ENCODE results near the gene GALNT6. TPM values are rescaled to one million over a fixed set of nuclear protein-coding genes. Genes with fewer than 3 reads are reported as not detected.

The GALNT6 gene
- polyA plus RNA-seq, 1 donor from 2014 or later = not detected

- Histone ChIP-seq H3F3A (ENCODE audit: insufficient read depth, low read length, poor library complexity, severe bottlenecking) (no peaks in the 10 kb centered on the region), H3K79me2 (replicated peaks; ENCODE audit: insufficient read depth, low read length) (no peaks in the 10 kb centered on the region), H3K36me3 (ENCODE audit: insufficient read depth, low read length) (no peaks in the 10 kb centered on the region), H2AFZ (ENCODE audit: low read depth, low read length) (no peak overlapping the region), H3K9ac (ENCODE audit: low read length) (no peak overlapping the region), H3K9me2 (ENCODE audit: insufficient read depth, low read length) (no peaks in the 10 kb centered on the region), H3K4me2 (ENCODE audit: low read length) (no peak overlapping the region), H3K4me3 (ENCODE audit: low read length) (no peak overlapping the region), H3K27me3 (ENCODE audit: insufficient read depth, low read depth, low read length) (no peaks in the 10 kb centered on the region), H3K27ac (ENCODE audit: low read length) (no peak overlapping the region), H3K9me3 (ENCODE audit: low read length) (no peaks in the 10 kb centered on the region), H4K20me1 (ENCODE audit: insufficient read depth) (no peaks in the 10 kb centered on the region)
- TF ChIP-seq CTCF (IDR thresholded peaks at IDR 0.05; ENCODE audit: poor library complexity, severe bottlenecking) = no peak
- no peak for TF ChIP-seq RAD21 (conservative IDR thresholded peaks at IDR 0.05)
- no peak for TF ChIP-seq TAF1 (IDR thresholded peaks at IDR 0.05; ENCODE audit: low read depth)
- TF ChIP-seq EP300 (conservative IDR thresholded peaks at IDR 0.05; ENCODE audit: poor library complexity, severe bottlenecking) = no peak
- no peak for TF ChIP-seq EZH2 (IDR thresholded peaks at IDR 0.05; ENCODE audit: borderline replicate concordance, insufficient read depth, low read length, poor library complexity, severe bottlenecking)
Observed at GRCh38 chr12:51358496-51358895, 32.7 kb downstream of the GALNT6 start.

- H3F3A ChIP-seq (ENCODE audit: insufficient read depth, low read length, poor library complexity, severe bottlenecking) = no peaks in the 10 kb centered on the region
Observed at GRCh38 chr12:51357374-51358047, 33.7 kb downstream of the GALNT6 start.

More at GRCh38 chr12:51357374-51358047, 33.7 kb downstream of the GALNT6 start:
- Histone ChIP-seq H3K4me3 (ENCODE audit: low read length) (no peak overlapping the region), H3K27me3 (ENCODE audit: insufficient read depth, low read depth, low read length) (no peaks in the 10 kb centered on the region), H3K9me3 (ENCODE audit: low read length) (no peaks in the 10 kb centered on the region), H4K20me1 (ENCODE audit: insufficient read depth) (no peaks in the 10 kb centered on the region), H3K4me2 (ENCODE audit: low read length) (no peak overlapping the region), H3K9me2 (ENCODE audit: insufficient read depth, low read length) (no peaks in the 10 kb centered on the region), H3K27ac (ENCODE audit: low read length) (no peak overlapping the region), H2AFZ (ENCODE audit: low read depth, low read length) (no peak overlapping the region), H3K36me3 (ENCODE audit: insufficient read depth, low read length) (no peaks in the 10 kb centered on the region), H3K9ac (ENCODE audit: low read length) (no peak overlapping the region), H3K79me2 (replicated peaks; ENCODE audit: insufficient read depth, low read length) (no peaks in the 10 kb centered on the region)
- TF ChIP-seq SMC3 (conservative IDR thresholded peaks at IDR 0.05; ENCODE audit: poor library complexity) (no peak), EZH2 (IDR thresholded peaks at IDR 0.05; ENCODE audit: borderline replicate concordance, insufficient read depth, low read length, poor library complexity, severe bottlenecking) (no peak), RAD21 (conservative IDR thresholded peaks at IDR 0.05) (no peak), EP300 (conservative IDR thresholded peaks at IDR 0.05; ENCODE audit: poor library complexity, severe bottlenecking) (no peak), POLR2AphosphoS5 (IDR thresholded peaks at IDR 0.05) (no peak), CTCF (IDR thresholded peaks at IDR 0.05; ENCODE audit: poor library complexity, severe bottlenecking) (no peak), TAF1 (IDR thresholded peaks at IDR 0.05; ENCODE audit: low read depth) (no peak), REST (IDR thresholded peaks at IDR 0.05; ENCODE audit: borderline replicate concordance) (no peak), MXI1 (conservative IDR thresholded peaks at IDR 0.05; ENCODE audit: poor library complexity, severe bottlenecking) (no peak)
